LoVo (cell line): ENCODE data around the gene ANAPC10.
"Not testable (repeated sequence)": the region's sequence is repeated elsewhere in the genome, so short reads cannot be mapped to it uniquely, and the experiment has no call there.

Experiments used
- DNase-seq: peaks from one replicate; pipeline ENCODE4 v3.0.0-alpha.2; 2016; ENCODE audit warnings: low spot score

ANAPC10 gene

GRCh38 chr4:145003675-145004074, 94.3 kb downstream of the ANAPC10 start:
- no peak for DNase-seq

GRCh38 chr4:145001635-145002034, 96.4 kb downstream of the ANAPC10 start:
- DNase-seq = no peak

- DNase-seq = not testable (repeated sequence)
Measured at GRCh38 chr4:145000656-145001055, 97.3 kb downstream of the ANAPC10 start.

- no peak for DNase-seq
Measured at GRCh38 chr4:144989306-144989705, 108.7 kb downstream of the ANAPC10 start.

- no peak for DNase-seq
Measured at GRCh38 chr4:144985531-144985930, 112.5 kb downstream of the ANAPC10 start.

- no peak for DNase-seq
Measured at GRCh38 chr4:144985014-144985413, 113.0 kb downstream of the ANAPC10 start.

- no peak for DNase-seq
Measured at GRCh38 chr4:144984241-144984640, 113.8 kb downstream of the ANAPC10 start.

GRCh38 chr4:144975718-144976117, 122.3 kb downstream of the ANAPC10 start:
- DNase-seq = no peak

- DNase-seq = no peak
Measured at GRCh38 chr4:144970597-144970996, 127.4 kb downstream of the ANAPC10 start.

- DNase-seq = no peak
Measured at GRCh38 chr4:144969821-144970220, 128.2 kb downstream of the ANAPC10 start.

GRCh38 chr4:144968606-144969005, 129.4 kb downstream of the ANAPC10 start:
- no peak for DNase-seq

GRCh38 chr4:144967161-144967560, 130.8 kb downstream of the ANAPC10 start:
- DNase-seq = peak; percentile 18

- no peak for DNase-seq
Measured at GRCh38 chr4:144962300-144962699, 135.7 kb downstream of the ANAPC10 start.

- no peak for DNase-seq
Measured at GRCh38 chr4:144955104-144955503, 142.9 kb downstream of the ANAPC10 start.

- no peak for DNase-seq
Measured at GRCh38 chr4:144954230-144954629, 143.8 kb downstream of the ANAPC10 start.

GRCh38 chr4:144948421-144948820, 149.6 kb downstream of the ANAPC10 start:
- no peak for DNase-seq

- DNase-seq = no peak
Measured at GRCh38 chr4:144948009-144948408, 150.0 kb downstream of the ANAPC10 start.
